Putamen (tissue), 1 donor: ENCODE data around the gene VMP1.
A peak's percentile ranks its signal among the peaks of the same experiment; 100 is the strongest.
"Not testable (repeated sequence)": the region's sequence is repeated elsewhere in the genome, so short reads cannot be mapped to it uniquely, and the experiment has no call there.

Experiments
- DNase-seq: peaks from one replicate; pipeline ENCODE4 v3.0.0-alpha.2; 2016; ENCODE audit warnings: low spot score

Gene VMP1

GRCh38 chr17:59754552-59754951, 47.1 kb downstream of the VMP1 start:
- DNase-seq: no peak

GRCh38 chr17:59755069-59755468, 47.6 kb downstream of the VMP1 start:
- DNase-seq: not testable (repeated sequence)

GRCh38 chr17:59756236-59756818, 48.9 kb downstream of the VMP1 start:
- DNase-seq: no peak

GRCh38 chr17:59757043-59757442, 49.6 kb downstream of the VMP1 start:
- no peak for DNase-seq

GRCh38 chr17:59757470-59757869, 50.0 kb downstream of the VMP1 start:
- DNase-seq: no peak

GRCh38 chr17:59757881-59758385, 50.5 kb downstream of the VMP1 start:
- DNase-seq: no peak

- DNase-seq: not testable (repeated sequence)
Observed at GRCh38 chr17:59758998-59759651, 51.7 kb downstream of the VMP1 start.

- no peak for DNase-seq
Observed at GRCh38 chr17:59760160-59760559, 52.7 kb downstream of the VMP1 start.

- DNase-seq: no peak
Observed at GRCh38 chr17:59761385-59762048, 54.1 kb downstream of the VMP1 start.

- DNase-seq: no peak
Observed at GRCh38 chr17:59762049-59762823, 54.8 kb downstream of the VMP1 start.

GRCh38 chr17:59762824-59763374, 55.4 kb downstream of the VMP1 start:
- DNase-seq: no peak

- no peak for DNase-seq
Observed at GRCh38 chr17:59763861-59764260, 56.4 kb downstream of the VMP1 start.

- DNase-seq: no peak
Observed at GRCh38 chr17:59764292-59764741, 56.9 kb downstream of the VMP1 start.

GRCh38 chr17:59765038-59765437, 57.6 kb downstream of the VMP1 start:
- no peak for DNase-seq

GRCh38 chr17:59766491-59766890, 59.0 kb downstream of the VMP1 start:
- DNase-seq: no peak

GRCh38 chr17:59767176-59767575, 59.7 kb downstream of the VMP1 start:
- DNase-seq: no peak

GRCh38 chr17:59769887-59770286, 62.4 kb downstream of the VMP1 start:
- DNase-seq: peak; percentile 16

GRCh38 chr17:59771093-59771492, 63.6 kb downstream of the VMP1 start:
- DNase-seq: no peak

GRCh38 chr17:59775786-59776350, 68.4 kb downstream of the VMP1 start:
- no peak for DNase-seq

GRCh38 chr17:59776577-59776976, 69.1 kb downstream of the VMP1 start:
- DNase-seq: no peak

GRCh38 chr17:59777033-59777432, 69.6 kb downstream of the VMP1 start:
- no peak for DNase-seq

- DNase-seq: no peak
Observed at GRCh38 chr17:59778996-59779395, 71.5 kb downstream of the VMP1 start.
